ENCODE results near the gene OGN.

The OGN gene

GRCh38 chr9:92402360-92402759 is 2.0 kb downstream of the OGN start (continued):
- TF ChIP-seq ZNF274 (IDR thresholded peaks at IDR 0.05; ENCODE audit: low read length): no peak
- TF ChIP-seq ZNF274 (tag by site-specific recombination; IDR thresholded peaks at IDR 0.05; ENCODE audit: borderline replicate concordance): no peak
- TF ChIP-seq HOXA7 (CRISPR knock-in tag; IDR thresholded peaks at IDR 0.05; ENCODE audit: borderline replicate concordance): no peak
- no peak for TF ChIP-seq ZNF521 (tag by site-specific recombination; IDR thresholded peaks at IDR 0.05)
- no peak for TF ChIP-seq ZBTB6 (tag by site-specific recombination; IDR thresholded peaks at IDR 0.05)
- TF ChIP-seq ZNF24 (tag by site-specific recombination; IDR thresholded peaks at IDR 0.05): peak; percentile 91
- TF ChIP-seq ZNF148 (tag by site-specific recombination; IDR thresholded peaks at IDR 0.05; ENCODE audit: borderline replicate concordance): no peak
- no peak for TF ChIP-seq ZNF23 (tag by site-specific recombination; IDR thresholded peaks at IDR 0.05; ENCODE audit: borderline replicate concordance)
- TF ChIP-seq ZNF280C (tag by site-specific recombination; IDR thresholded peaks at IDR 0.05): no peak
- no peak for TF ChIP-seq ZNF596 (tag by site-specific recombination; IDR thresholded peaks at IDR 0.05)
- TF ChIP-seq REST (tag by site-specific recombination; IDR thresholded peaks at IDR 0.05): no peak
- peak; percentile 63 for TF ChIP-seq ZNF629 (tag by site-specific recombination; IDR thresholded peaks at IDR 0.05)
- TF ChIP-seq PATZ1 (tag by site-specific recombination; IDR thresholded peaks at IDR 0.05): no peak
- no peak for TF ChIP-seq ZBTB20 (tag by site-specific recombination; IDR thresholded peaks at IDR 0.05)
- TF ChIP-seq ZBTB17 (tag by site-specific recombination; IDR thresholded peaks at IDR 0.05): no peak
- TF ChIP-seq ZNF366 (tag by site-specific recombination; conservative IDR thresholded peaks at IDR 0.05): peak; percentile 43; the same call in 1 of the 2 replicates
- TF ChIP-seq ZNF664 (tag by site-specific recombination; IDR thresholded peaks at IDR 0.05): no peak
- no peak for TF ChIP-seq ZNF792 (tag by site-specific recombination; IDR thresholded peaks at IDR 0.05)
- TF ChIP-seq ZNF639 (tag by site-specific recombination; IDR thresholded peaks at IDR 0.05): no peak
- no peak for TF ChIP-seq TRIM28 (IDR thresholded peaks at IDR 0.05; ENCODE audit: borderline replicate concordance, low read length)
- TF ChIP-seq ZNF510 (tag by site-specific recombination; IDR thresholded peaks at IDR 0.05; ENCODE audit: insufficient replicate concordance): no peak
- no peak for TF ChIP-seq PRDM10 (tag by site-specific recombination; IDR thresholded peaks at IDR 0.05)
- no peak for TF ChIP-seq ZNF266 (tag by site-specific recombination; IDR thresholded peaks at IDR 0.05; ENCODE audit: low read depth)
- TF ChIP-seq ZNF624 (tag by site-specific recombination; IDR thresholded peaks at IDR 0.05): no peak

All from HEK293 (cell line).